Jurkat, Clone E6-1 (cell line): Measurements from ENCODE around the gene FAT4.

Source experiments
- DNase-seq: peaks from one replicate; pipeline ENCODE4 v3.0.0-alpha.2; 2011; ENCODE audit warnings: low read depth, low spot score
- H3K4me3 ChIP-seq: 2 replicates; pipeline ENCODE4 v1.5.1; 2011; ENCODE audit warnings: mild to moderate bottlenecking, low read length, control low read depth, moderate library complexity

FAT4 gene

GRCh38 chr4:125315576-125316400, 1.0 kb downstream of the FAT4 start:
- H3K4me3 ChIP-seq: peak overlapping the region; percentile 51
- no peak for DNase-seq

GRCh38 chr4:125316401-125316790, 1.6 kb downstream of the FAT4 start:
- no peak for DNase-seq
- no peak overlapping the region for H3K4me3 ChIP-seq

DNA sequence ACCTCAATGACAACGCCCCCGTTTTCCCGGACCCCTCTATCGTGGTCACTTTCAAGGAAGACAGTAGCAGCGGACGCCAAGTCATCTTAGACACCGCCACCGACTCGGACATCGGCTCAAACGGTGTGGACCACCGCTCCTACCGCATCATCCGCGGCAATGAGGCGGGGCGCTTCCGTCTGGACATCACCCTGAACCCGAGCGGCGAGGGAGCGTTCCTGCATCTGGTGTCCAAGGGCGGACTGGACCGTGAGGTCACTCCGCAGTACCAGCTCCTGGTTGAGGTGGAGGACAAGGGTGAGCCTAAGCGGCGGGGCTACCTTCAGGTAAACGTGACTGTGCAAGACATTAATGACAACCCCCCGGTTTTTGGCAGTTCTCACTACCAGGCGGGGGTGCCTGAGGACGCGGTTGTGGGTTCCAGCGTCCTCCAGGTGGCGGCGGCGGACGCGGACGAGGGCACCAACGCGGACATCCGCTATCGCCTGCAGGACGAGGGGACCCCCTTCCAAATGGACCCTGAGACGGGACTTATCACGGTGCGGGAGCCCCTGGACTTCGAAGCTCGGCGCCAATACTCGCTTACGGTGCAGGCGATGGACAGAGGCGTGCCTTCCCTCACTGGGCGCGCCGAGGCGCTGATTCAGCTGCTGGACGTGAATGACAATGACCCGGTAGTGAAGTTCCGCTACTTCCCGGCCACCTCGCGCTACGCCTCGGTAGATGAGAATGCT, 2.2 kb downstream of the FAT4 start:
- H3K4me3 ChIP-seq: no peak overlapping the region
- DNase-seq: no peak

DNA sequence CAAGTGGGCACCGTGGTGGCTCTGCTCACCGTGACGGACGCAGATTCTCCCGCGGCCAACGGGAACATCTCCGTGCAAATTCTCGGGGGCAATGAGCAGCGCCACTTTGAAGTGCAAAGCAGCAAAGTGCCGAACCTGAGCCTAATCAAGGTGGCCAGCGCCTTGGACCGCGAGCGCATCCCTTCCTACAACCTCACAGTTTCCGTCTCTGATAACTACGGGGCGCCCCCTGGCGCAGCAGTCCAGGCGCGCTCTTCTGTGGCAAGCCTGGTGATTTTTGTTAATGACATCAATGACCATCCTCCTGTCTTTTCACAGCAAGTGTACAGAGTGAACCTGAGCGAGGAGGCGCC, 2.7 kb downstream of the FAT4 start:
- no peak overlapping the region for H3K4me3 ChIP-seq
- DNase-seq: no peak

- no peak for DNase-seq
- H3K4me3 ChIP-seq: no peak overlapping the region
These were observed 4.6 kb downstream of the FAT4 start for GRCh38 chr4:125319311-125319710.

DNA sequence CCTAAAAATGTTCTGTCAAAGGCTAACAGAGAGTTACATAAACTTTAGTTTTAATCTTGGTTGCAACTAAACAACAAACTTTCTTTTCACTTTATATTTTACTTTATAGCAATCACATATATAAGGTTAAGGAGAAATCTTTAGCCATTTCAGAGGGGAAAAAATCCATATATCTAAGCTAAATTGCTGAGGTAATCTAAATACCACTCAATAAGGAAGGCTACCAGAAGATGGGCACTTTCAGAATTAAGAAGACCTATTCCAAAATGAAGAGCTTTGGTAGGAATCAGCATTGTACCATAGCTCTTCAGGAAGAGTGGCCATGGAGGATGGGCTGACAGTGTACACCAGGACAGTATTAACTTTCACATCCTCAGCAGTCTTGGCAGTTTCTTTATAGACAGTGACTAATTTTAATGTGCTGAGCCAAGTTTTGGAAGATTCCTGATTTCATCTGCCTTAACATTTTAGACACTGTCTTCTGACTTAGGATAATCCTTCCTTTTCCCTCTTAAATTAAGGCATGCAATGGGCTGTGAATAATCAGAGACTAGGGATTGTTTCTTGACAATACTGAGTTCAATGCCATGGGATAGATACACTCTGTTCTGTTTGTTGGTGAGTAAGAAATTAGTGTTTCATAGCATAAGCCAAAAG, 7.1 kb downstream of the FAT4 start:
- no peak overlapping the region for H3K4me3 ChIP-seq
- DNase-seq: no peak

DNA sequence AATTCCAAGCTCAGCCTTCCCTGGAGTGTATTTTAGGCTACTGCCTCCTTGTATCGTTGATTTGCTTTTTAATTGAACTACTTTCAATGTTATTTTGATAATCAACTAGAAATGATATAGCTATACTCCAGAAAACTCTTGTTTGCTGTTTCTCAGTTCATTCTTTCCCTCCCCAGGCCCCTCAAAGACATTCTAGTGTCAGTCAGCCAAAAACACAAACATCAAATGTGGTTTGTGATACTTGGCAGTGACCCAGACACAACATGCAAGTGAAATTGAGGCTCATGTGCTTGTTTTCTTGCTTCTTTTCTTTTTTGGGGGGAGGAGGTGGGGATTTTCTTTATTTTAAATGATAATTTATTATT, 7.6 kb downstream of the FAT4 start:
- H3K4me3 ChIP-seq: no peak overlapping the region
- DNase-seq: no peak

GRCh38 chr4:125323654-125324053, 8.9 kb downstream of the FAT4 start:
- H3K4me3 ChIP-seq: no peak overlapping the region
- DNase-seq: no peak

GRCh38 chr4:125325733-125326132, 11.0 kb downstream of the FAT4 start:
- DNase-seq: no peak
- no peak overlapping the region for H3K4me3 ChIP-seq

GRCh38 chr4:125331116-125331515, 16.4 kb downstream of the FAT4 start:
- no peak for DNase-seq
- H3K4me3 ChIP-seq: no peak overlapping the region

DNA sequence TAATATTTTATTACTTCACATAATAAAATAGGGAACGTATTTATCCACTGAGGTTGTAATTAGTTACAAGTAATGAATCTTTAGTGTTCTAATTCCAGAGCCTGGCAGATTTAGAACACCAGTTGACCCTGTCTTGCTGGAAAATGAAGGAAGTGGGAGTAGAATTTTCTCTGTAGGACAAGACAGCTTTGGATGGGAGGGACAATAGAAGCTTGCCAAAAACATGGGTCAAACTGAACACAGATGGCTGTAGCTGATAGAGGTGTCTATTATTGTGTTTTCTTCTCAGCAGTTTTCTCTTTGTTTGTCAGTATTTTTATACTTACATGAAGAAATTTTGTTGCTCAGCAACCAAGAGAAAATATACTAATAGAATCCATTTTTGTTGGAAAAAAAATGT, 20.2 kb downstream of the FAT4 start:
- DNase-seq: no peak
- no peak overlapping the region for H3K4me3 ChIP-seq

DNA sequence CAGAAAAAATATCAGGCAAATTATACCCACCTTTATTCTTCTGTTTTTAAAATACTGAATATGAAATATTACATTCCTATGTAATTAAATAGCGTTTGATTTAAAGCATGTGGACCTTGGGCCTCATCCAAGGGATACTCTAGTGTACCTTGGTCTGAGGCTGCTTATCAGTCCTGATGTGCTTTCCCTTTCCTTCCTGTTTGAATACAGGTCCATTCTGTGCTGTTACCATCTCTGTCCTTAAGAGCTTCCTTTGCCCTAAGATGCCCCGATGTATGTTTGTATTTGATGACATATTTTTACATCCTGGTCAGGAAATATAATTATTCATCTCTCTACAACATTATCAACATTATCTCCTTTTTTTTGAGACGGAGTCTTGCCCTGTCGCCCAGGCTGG, 24.1 kb downstream of the FAT4 start:
- DNase-seq: no peak
- H3K4me3 ChIP-seq: no peak overlapping the region

GRCh38 chr4:125344198-125344597, 29.4 kb downstream of the FAT4 start:
- no peak for DNase-seq
- H3K4me3 ChIP-seq: no peak overlapping the region

DNA sequence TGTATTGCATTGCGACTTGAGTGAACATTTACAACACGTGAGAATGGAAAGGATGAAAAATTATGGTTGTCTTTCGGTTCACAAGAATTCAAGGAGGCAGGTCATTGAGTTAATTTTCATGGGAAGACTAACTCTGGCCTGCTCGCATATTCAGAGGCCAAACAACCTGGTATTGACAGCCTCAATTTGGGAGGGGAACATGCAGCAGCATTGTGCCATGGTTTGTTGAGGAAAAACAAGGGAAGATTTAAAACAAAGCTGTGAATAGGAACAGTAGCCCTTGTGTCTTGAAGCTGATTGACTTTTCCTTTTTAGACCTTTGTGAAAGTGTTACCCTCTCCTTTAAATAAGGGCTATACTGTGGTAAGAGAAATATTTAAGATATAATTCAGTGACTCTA, 31.9 kb downstream of the FAT4 start:
- DNase-seq: no peak
- H3K4me3 ChIP-seq: no peak overlapping the region

- no peak overlapping the region for H3K4me3 ChIP-seq
- no peak for DNase-seq
These were observed 35.8 kb downstream of the FAT4 start for GRCh38 chr4:125350470-125351135.

DNA sequence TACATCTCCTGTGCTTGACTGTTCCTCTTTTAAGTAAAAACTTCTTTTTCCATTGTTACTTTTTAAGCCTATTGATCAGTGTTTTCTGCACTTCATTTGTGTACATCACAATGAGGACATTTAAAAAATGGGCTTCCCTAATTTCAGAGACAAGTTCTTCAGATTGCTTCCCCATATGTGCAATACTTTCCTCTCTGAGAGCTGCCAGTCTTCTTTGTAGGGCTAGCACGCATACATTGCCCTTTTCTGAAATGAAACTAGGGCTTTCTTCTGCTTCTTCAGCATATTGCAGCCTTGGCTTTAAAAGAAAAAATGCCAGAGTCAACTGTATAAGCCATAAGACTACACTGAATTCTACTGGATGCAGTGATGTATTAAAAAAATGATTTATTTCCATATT, 37.8 kb downstream of the FAT4 start:
- H3K4me3 ChIP-seq: no peak overlapping the region
- DNase-seq: no peak

GRCh38 chr4:125353131-125353530, 38.4 kb downstream of the FAT4 start:
- no peak overlapping the region for H3K4me3 ChIP-seq
- no peak for DNase-seq

- no peak for DNase-seq
- H3K4me3 ChIP-seq: no peak overlapping the region
These were observed 41.0 kb downstream of the FAT4 start for GRCh38 chr4:125355791-125356190.

DNA sequence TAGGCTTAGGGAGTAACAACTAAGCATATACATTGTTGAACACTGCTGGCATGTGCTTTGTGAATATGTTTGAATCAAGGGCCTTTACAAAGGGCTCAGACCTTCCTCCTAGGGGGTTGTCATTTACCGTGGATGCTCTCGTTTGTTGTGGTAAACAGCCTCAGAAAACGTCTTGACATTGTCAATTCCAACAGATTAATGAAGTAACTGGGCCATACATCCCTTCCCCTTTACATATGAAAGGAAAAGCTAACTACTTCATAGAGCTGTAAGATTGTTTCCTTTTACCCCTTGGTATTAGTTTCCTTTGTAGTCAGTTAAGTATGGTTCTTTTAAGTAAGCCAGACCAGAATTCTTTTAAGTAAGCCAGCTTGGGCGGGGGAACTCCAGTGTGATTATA, 42.9 kb downstream of the FAT4 start:
- H3K4me3 ChIP-seq: no peak overlapping the region
- DNase-seq: no peak

DNA sequence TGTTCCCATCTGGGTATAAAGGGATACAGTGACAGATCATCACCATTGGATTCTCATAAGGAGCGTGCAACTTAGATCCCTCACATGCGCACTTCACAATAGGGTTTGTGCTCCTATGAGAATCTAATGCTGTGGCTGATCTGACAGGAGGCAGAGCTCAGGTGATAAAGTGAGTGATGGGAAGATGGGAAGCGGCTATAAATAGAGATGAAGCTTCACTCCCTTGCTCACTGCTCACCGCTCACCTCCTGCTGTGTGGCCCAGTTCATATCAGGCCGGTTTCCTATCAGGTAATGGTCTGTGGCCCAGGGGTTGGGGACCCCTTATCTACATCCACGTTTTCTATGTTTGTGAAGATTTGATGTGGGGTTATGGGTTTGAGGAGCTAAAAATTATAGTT, 43.7 kb downstream of the FAT4 start:
- no peak for DNase-seq
- no peak overlapping the region for H3K4me3 ChIP-seq
